ENCODE measurements around the gene PCDH9.

GRCh38 chr13:67083519-67083918 is 146.6 kb downstream of the PCDH9 start:
- no peak for TF ChIP-seq CTCF (conservative IDR thresholded peaks at IDR 0.05 in 1 of 2, IDR thresholded peaks at IDR 0.05 in 1 of 2; ENCODE audit: extremely low read depth in 1 of 2, insufficient read depth in 1 of 2, low read depth in 1 of 2, low read length in 2 of 2)
- TF ChIP-seq EZH2 (IDR thresholded peaks at IDR 0.05; ENCODE audit: borderline replicate concordance, low read length) = no peak

Measured in mammary epithelial cell (primary cell).